ENCODE data around the gene RNF17.

- no peak for TF ChIP-seq ZNF274 (IDR thresholded peaks at IDR 0.05; ENCODE audit: borderline replicate concordance, extremely low read depth, low read length)
- TF ChIP-seq CTCF (IDR thresholded peaks at IDR 0.05; ENCODE audit: control extremely low read depth in 1 of 3, insufficient read depth in 1 of 3, low read depth in 1 of 3, low read length in 3 of 3): no peak
- TF ChIP-seq SRF (IDR thresholded peaks at IDR 0.05; ENCODE audit: low read depth, low read length): no peak
- TF ChIP-seq SAP30 (IDR thresholded peaks at IDR 0.05; ENCODE audit: insufficient read depth, insufficient replicate concordance, low read length): no peak
- TF ChIP-seq BCL11A (IDR thresholded peaks at IDR 0.05; ENCODE audit: low read depth in 2 of 2, low read length in 2 of 2): no peak
- TF ChIP-seq EP300 (IDR thresholded peaks at IDR 0.05; ENCODE audit: borderline replicate concordance in 1 of 2, low read depth in 2 of 2, low read length in 2 of 2): no peak
- no peak for TF ChIP-seq JUND (IDR thresholded peaks at IDR 0.05; ENCODE audit: low read length)
- TF ChIP-seq, protein P1, sequence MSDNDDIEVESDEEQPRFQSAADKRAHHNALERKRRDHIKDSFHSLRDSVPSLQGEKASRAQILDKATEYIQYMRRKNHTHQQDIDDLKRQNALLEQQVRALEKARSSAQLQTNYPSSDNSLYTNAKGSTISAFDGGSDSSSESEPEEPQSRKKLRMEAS (IDR thresholded peaks at IDR 0.05): no peak
- no peak for TF ChIP-seq RAD21 (IDR thresholded peaks at IDR 0.05 in 1 of 2, conservative IDR thresholded peaks at IDR 0.05 in 1 of 2; ENCODE audit: low read depth in 2 of 2, low read length in 2 of 2)
- no peak for TF ChIP-seq SIX5 (IDR thresholded peaks at IDR 0.05; ENCODE audit: low read depth, low read length)
- no peak for TF ChIP-seq MAFK (IDR thresholded peaks at IDR 0.05; ENCODE audit: low read depth, low read length)
Observed at GRCh38 chr13:24854311-24854710, 90.3 kb downstream of the RNF17 start.
